Activated T-helper 1 cell treated with Interleukin-2 at 50 U/mL for 16 hours (primary cell): ENCODE measurements around the gene STX1A.
"Not testable (repeated sequence)": the region's sequence is repeated elsewhere in the genome, so short reads cannot be mapped to it uniquely, and the experiment has no call there.

Source experiments
- DNase-seq: peaks from one replicate; pipeline ENCODE4 v3.0.0-alpha.2; 2020; ENCODE audit warnings: low read depth

Gene STX1A

DNA sequence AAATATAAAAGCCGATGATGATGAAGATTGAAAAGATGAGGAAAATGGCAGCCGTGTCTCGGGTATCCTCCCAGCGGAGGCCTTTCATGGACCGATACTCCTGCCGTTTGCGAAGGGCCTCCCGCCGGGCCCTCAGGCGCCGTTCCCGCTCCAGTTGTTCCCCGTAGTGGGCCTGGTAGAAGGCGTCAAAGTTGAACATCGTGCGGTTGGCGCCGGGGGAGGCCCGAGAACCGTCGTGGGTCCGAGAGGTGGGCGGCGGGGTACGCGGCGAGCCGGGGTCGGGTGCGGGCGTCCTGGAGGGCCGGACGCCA is 36.8 kb downstream of the STX1A start:
- no peak for DNase-seq

DNA sequence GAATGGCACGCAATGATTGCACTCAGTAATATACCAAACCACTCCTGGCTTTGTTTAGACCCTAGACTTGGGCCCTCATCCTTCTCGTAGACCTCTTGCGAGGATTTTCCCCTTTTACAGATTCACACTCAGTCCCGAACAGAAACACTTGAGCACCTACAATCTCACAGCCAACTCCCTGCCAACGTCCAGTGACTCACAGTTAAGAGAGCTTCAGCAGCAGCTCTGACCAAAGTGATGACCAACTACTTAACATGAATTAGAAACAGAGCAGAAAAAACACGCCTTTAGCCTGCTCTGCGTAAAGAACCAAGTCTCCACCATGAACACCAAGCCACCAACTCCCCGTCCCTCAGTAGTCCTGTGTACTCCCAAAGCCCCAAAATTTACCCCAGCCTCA is 38.4 kb downstream of the STX1A start:
- no peak for DNase-seq

DNA sequence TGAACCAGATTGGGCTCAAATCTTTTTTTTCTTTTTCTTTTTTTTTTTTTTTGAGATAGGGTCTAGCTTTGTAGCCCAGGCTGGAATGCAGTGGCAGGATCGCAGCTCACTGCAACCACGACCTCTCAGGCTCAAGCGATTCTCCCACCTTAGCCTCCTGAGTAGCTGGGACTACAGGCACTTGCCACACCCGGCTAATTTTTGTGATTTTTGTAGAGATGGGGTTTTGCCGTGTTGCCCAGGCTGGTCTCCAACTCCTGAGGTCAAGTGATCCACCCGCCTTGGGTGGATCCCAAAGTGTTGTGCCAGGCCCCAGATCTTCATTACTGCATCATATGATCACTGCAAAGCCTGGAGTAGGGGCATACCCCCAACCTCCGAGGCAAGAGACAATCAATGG is 39.0 kb downstream of the STX1A start:
- DNase-seq = no peak

DNA sequence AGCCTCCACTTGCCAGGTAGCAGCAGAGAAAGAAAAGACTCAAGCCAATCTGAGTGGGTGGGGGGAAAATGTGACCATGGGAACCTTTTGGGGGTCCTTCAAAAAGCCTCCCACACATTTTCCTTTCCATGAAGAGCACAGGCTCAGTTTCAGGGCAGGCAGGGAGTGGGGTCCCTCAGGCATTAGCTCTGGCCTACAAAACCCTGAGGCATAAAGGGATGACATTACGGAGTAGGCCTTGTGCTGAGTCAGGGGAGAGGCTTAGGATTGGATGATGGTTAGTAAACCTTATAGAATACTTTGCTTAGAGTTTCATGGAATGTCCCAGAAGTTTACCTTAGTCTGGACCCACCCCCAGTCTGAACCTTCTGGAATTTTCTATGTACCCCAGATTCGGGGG is 39.8 kb downstream of the STX1A start:
- DNase-seq = no peak

DNA sequence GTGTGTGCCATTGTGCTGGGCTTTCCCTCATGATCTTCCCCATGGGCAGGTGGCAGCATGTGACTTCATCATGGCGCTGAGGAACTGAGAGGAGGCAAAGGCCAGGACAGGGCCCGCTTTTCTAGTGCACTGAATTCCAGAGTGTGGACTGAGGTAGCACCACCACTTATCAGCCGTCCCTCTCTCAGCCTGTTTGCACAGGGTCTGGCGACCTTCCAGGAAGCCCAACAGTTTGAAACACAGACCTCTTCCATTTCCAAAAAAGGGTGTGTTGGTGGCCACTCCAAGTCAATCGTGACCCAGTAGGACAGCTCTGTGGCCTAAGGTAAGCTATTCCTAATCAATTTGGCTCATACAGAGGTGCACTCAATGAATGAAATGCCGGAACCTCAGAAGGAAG is 40.6 kb downstream of the STX1A start:
- DNase-seq = no peak

DNA sequence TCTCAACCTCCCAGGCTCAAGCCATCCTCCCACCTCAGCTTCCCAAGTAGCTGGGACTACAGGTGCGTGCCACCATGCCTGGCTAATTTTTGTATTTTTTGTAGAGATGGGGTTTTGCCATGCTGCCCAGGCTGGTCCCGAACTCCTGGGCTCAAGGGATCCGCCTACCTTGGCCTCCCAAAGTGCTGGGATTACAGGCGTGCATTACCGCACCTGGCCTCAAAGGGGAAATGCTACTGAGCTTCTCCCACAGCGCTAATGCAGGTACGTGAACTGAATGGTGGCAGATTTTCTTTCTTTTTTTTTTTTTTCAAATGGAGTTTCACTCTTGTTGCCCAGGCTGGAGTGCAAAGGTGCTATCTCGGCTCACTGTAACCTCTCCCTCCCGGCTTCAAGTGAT is 43.4 kb downstream of the STX1A start:
- DNase-seq = not testable (repeated sequence)

DNA sequence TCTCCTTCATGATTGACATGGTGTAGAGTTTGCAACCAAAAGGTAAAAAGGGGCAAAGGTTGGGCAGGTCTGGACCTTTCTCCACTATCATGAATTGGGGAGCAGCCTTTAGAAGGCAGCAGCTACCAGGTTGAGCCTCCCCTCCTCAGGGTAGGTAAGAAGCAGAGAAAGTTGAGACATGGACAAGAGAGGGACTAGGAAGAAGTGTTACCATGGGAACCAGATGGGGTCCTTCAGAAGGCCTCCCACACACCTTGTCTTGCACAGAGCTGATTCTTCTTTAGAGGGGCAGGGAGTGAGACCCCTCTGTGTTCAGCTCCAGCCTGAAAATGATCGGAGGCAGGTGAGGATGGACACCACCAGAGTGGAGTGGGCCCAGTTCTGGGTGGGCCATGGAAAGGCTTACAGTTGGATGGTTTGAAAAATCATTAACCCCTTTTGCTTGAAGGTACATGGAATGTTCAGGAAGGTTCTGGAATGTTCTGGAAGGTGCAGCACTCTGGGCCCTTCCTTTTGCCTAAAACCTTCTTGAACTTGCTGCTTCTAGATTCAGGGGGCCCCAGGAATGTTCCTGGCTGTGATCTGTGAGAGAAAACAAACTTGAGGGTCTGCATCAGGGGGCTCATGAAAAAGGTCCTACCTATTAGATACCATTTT is 44.9 kb downstream of the STX1A start:
- no peak for DNase-seq

DNA sequence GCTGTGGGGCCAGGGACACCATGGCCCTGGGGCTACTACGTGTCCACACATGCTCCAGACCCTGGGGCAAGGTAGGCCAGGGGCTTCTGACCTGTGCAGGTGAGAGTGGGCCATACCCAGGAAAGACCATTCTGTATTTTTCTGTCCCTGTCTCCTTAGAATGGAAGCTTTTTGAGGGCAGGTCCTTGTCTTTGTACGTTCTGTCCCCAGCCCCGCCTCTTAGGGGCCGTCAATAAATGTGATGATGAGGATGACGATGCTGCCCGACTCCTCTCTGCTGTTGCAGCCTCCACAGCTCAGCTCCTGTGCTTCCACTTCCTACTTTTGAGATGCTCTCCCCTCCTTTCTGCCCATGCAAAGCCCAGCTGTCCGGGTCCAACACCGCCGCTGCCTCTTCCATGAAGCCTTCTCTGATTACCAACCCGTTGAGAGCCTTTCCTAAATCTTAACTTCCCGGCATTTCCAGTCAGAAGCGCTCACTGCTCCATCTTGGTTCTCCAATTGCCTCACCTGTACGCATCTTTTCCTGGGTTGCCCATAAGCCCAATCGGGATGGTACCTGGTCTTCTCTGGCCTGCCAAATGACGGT is 47.5 kb downstream of the STX1A start:
- no peak for DNase-seq

DNA sequence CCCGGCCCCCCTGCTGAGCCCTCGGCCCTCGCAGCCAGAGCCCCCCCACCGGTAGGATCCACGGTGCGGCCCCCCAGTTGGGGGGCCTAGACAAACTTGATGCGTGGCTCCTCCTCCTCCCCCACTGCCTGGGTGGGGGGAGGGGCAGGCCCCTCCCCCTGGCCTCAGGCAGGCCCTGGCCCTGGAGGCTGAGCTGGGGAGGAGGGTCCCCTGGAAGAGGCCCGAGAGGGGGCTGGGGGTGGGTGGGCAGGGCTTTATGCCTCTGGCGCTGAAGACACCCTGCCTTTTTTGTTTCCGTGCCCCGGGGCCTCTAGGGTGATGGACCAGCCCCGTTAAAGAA is 48.2 kb downstream of the STX1A start:
- no peak for DNase-seq

DNA sequence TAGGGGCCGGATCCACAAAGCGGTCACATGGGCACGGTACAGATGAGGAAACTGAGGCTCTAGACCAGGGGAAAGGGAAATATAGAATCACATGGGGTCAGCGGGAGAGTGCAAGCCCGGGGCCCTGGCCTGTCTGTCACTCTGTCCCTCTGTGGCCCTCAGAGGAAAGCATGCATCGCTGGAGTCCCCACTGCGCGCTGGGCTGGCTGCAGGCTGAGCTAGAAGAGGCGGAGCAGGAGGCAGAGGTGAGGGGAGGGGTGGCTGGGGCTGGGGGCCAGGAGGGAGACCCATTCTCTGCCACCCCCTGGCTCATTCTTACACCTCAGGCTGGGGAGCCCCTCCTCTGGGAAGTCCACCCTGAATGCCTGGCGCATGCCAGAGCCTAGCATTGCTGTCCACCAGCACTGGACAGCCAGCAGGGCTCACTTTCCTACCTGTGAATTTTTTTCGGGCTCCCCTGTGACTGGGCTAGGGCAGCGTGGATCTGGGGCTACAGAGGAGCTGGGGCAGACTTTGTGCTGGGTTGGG is 49.5 kb downstream of the STX1A start:
- no peak for DNase-seq

DNA sequence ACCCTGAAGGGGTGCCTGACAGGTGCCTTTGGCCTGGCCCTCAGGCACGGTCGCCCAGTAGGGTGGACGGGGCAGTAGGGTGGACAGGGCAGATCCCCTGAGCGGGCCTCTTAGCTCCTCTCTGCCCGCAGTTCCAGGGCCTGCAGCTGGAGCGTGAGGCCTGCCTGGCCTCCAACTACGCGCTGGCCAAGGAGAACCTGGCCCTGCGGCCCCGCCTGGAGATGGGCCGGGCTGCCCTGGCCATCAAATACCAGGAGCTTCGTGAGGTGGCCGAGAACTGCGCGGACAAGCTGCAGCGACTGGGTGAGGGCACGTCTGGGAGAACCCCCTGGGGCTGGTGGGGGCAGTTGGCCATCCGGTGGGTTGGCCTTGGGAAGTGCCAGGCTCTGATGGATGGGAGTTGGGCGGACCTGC is 50.2 kb downstream of the STX1A start:
- DNase-seq = no peak

DNA sequence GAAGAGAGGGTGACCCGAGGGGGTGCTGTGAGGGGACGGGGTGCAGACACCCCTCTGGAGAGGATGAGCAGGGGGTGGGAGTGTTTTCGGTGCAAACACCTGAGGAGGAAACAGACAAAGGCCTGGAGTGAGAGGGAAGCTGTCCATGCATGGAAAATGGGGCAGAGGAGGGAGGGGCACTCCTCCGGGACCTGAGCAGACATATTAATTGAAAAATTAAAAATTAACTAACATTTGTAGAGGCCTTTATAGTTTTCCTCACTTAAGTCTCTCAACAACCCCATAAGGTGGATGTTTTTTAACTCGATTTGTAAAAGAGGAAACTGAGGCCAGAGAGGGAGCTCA is 50.6 kb downstream of the STX1A start:
- no peak for DNase-seq

DNA sequence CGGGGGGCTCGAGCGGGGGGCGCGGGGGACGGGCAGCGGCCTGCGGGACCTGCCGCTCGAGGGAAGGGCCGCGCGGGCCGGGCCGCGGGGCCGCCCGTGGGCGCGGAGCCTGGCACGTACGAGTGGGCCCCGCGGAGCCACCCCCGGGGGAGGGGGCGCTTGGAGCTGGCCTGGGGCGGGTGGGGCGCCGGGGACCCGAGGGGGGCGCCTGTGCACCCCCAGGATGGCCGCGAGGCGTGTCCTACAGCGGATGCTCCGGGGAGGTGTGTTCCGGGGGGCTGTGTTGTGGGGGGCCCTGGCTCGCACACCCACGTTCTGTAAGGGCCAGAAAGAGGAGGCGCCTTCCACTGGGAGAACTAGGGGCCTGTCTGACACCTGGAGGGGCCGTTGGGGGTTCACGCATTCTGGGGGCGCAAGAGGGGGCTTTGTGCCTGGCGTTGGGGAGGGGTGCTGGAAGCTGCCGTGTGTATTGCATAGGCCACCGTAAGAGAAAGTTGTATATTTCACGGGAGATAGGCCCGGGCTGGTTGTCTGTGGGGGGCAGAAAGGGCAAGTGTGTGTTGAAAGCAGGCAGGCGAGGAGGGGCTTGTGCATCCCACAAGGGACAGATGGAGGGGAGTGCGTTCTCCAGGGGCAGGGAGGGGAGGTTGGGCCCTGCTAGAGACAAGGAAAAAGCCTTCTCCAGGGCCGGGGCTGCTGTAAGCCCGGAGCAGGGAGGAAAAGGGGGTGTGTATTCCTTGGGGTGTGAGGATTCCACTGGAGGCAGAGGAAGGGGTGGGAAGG is 51.2 kb downstream of the STX1A start:
- no peak for DNase-seq

DNA sequence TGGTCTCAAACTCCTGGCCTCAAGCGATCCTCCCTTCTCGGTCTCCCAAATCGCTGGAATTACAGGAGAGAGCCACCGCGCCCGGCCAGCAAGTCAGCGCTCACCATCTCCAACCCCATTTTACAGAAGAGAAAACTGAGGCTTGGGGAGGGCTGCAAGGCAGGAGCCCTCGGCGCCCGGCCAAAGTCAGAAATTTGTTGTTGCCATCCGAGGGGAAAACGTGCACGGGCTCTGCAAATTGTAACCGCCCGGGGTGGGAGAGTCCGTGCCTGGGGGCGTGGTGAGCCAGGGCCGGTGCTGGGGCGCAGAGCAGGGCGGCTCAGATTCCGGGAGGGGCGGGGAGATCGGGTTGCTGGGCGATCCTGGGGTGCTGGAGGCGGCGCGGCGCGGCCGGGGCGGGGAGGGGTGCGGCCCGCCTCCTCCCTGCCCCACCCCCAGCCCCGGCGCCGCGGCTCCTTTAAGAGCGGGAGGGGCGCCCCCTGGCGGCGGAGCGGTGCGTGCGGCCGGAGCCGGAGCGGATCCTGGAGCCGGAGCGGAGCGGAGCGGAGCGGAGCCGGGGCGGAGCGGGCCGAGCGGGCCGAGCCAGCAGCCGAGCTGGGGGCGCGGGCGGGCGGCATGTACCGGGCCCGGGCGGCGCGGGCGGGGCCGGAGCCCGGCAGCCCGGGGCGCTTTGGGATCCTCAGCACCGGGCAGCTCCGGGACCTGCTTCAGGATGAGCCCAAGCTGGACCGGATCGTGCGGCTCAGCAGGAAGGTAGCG is 51.9 kb downstream of the STX1A start, which contains the start of gene VPS37D:
TSS of gene VPS37D (plus strand) at position 488 of the 759 bp plus-strand sequence. CDS start at position 616, 128 bp downstream.
- DNase-seq = peak; percentile 92

DNA sequence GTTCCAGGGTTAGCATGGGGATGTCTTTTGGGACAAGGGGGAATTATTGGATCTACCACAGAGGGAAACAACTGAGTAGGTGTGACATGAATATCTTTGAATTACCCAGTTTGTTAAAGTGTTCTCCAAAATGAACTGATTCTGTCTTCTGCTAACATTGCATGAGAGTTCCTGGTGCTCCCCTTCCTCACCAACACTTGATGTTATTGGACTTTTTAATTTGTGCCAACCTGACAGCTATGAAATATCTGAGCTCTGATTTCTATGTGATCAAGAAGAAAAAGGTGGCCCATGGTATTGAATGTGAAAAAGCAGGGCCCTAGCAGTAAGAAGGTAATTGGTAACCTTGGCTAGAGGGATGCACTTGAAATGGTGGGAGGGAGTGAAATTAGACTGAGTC is 56.4 kb downstream of the STX1A start:
- no peak for DNase-seq

DNA sequence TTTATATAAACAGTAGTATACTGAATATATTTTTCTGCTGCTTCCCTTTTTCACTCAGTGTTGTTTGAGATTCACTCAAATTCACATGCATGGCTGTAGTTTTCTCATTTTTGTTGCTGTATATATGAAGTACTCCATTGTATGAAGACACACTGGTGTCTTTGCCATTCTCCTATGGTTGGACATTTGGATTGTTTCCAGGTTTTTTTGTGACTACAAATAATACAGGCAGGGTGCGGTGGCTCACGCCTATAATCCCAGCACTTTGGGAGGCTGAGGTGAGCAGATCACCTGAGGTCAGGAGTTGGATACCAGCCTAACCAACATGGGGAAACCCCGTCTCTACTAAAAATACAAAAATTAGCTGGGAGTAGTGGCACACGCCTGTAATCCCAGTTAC is 58.9 kb downstream of the STX1A start:
- not testable (repeated sequence) for DNase-seq

DNA sequence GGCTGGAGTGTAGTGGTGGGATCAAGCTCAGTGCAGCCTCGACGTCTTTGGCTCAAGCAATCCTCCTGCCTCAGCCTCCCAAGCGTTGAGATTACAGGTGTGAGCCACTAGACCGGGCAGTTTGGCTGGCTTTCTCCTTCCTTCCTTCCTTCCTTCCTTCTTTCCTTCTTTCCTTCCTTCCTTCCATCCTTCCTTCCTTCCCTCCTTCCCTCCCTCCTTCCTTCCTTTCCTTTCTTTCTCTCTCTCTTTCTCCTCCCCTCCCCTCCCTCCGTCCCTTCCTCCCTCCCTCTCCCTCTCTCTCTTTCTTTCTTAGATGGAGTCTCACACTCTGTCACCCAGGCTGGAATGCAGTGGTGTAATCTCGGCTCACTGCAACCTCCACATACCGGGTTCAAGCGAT is 59.5 kb downstream of the STX1A start:
- DNase-seq = no peak

DNA sequence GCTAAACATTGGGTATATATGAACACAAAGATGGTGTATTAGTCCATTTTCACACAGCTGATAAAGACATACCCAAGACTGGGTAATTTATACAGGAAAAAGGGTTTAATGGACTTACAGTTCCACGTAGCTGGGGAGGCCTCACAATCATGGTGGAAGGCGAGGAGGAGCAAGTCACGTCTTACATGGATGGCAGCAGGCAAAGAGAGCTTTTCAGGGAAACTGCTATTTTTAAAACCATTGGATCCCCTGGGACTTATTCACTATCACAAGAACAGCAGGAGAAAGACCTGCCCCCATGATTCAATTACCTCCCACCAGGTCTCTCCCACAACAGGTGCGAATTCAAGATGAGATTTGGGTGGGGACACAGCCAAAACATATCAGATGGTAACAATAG is 64.2 kb downstream of the STX1A start:
- not testable (repeated sequence) for DNase-seq

DNA sequence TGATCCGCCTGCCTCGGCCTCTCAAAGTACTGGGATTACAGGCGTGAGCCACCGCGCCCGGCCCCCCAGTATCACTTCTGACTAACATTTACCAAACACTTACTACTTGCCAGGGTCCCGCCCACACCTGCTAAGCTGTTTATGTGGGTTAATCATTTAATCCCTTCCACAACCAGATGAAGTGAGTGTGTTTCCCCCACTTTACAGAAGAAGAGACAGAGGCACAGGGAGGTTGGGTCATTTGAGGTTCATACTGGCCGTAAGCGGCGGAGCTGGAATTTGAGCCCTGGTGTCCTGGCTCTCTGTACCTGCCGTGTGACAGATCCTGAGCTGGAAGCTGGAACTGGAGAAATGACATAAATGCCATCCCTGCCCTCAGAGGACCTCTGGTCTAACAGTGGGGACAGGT is 66.9 kb downstream of the STX1A start:
- DNase-seq = no peak

DNA sequence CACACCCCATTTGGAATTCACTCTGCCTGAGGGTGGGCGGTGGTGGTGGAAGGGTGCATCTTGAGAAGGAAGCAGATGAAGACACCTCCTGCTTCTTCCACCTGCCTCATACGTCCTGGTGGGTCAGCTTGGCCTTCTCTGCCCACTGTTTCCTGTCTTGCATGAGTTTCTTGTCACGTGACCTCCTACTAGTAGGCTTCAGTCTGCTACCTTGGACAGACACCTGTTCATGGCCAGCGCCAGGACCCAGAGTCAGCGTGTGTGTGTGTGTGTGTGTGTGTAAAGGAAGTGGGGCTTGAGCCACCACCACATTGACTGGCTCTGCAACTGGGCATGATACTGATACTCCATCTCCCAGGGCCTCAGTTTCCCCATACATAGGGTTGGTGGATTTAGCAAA is 68.9 kb downstream of the STX1A start:
- no peak for DNase-seq

DNA sequence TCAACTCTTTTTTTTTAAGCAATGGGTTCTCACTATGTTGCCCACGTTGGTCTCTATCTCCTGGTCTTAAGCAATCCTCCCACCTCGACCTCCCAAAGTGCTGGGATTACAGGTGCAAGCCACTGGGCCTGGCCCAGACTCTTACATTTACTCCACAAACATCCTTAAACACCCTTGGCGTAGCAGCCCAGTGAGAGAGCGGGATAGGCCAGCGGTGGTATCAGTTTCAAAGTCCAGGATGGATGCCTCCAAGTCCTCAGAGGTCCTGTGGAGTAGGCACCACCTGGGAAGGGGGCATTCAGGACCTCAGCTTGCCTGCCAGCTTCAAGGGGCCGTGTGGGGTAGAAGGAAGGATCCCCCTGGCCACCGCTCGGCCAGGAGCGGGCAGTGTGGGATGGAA is 69.9 kb downstream of the STX1A start:
- no peak for DNase-seq
